Sigmoid colon (tissue), 7 donors: Measurements from ENCODE around the gene TMEM109. TPM values are rescaled to one million over a fixed set of nuclear protein-coding genes. Genes with fewer than 3 reads are reported as not detected.
A peak's percentile ranks its signal among the peaks of the same experiment; 100 is the strongest.

Source experiments
- DNase-seq: peaks from one replicate; pipeline ENCODE4 v3.0.0-alpha.2; 2019
- H3K27ac ChIP-seq, 4 donors: fragments of 200-600 bp; sonication (generic); one replicate each; pipeline ENCODE4 v1.5.1; 2016 to 2019; ENCODE audit warnings: mild to moderate bottlenecking in 1 of 4
- H3K27me3 ChIP-seq, 3 donors: fragments of 200-600 bp; sonication (generic); one replicate each; pipeline ENCODE4 v1.5.1; 2019; ENCODE audit warnings: mild to moderate bottlenecking in 1 of 3
- H3K36me3 ChIP-seq, 4 donors: fragments of 200-600 bp; sonication (generic); one replicate each; pipeline ENCODE4 v1.5.1; 2016 to 2019
- H3K4me1 ChIP-seq, 4 donors: fragments of 200-600 bp; sonication (generic); one replicate each; pipeline ENCODE4 v1.5.1; 2017 to 2019
- H3K4me3 ChIP-seq, 4 donors: fragments of 200-600 bp; sonication (generic); one replicate each; pipeline ENCODE4 v1.5.1; 2017 to 2019; ENCODE audit warnings: mild to moderate bottlenecking in 2 of 4, moderate library complexity in 1 of 4
- H3K9me3 ChIP-seq, 4 donors: fragments of 200-600 bp in 3 of 4; sonication (generic) in 3 of 4; one replicate each; pipeline versions ENCODE4 v1.5.1 to v1.6.1; 2013 to 2019
- CTCF ChIP-seq, 4 experiments: fragments of 450-650 bp in 3 of 4; fragments of 200-600 bp in 1 of 4; IDR thresholded peaks; one replicate each; pipeline ENCODE4 v1.5.1; 2016 to 2019; ENCODE audit warnings: antibody characterized with exemption in 4 of 4, mild to moderate bottlenecking in 3 of 4, moderate library complexity in 2 of 4
- EP300 ChIP-seq, 4 donors: sonication (generic); formaldehyde crosslinking; IDR thresholded peaks; one replicate each; pipeline ENCODE4 v1.6.1; 2017; ENCODE audit warnings: antibody characterized with exemption in 4 of 4
- POLR2A ChIP-seq, 2 donors: fragments of 450-650 bp; IDR thresholded peaks; one replicate each; pipeline ENCODE4 v1.6.1; 2016; ENCODE audit warnings: antibody characterized with exemption in 2 of 2, mild to moderate bottlenecking in 2 of 2, moderate library complexity in 2 of 2
- POLR2AphosphoS5 ChIP-seq, 4 donors: sonication (generic); formaldehyde crosslinking; IDR thresholded peaks; one replicate each; pipeline ENCODE4 v1.6.1; 2017; ENCODE audit warnings: antibody characterized with exemption in 4 of 4
- WGBS, 2 donors: extraction: QIAGEN DNeasy Blood & Tissue Kit; methylation state at CpG; one replicate each; pipeline ENCODE4 v1.1.7; 2013; 5-methylcytosine and 5-hydroxymethylcytosine counted together
- intact Hi-C: fragments of 100-400 bp; cut with DNase I; formaldehyde crosslinking; loops from one replicate; pipeline ENCODE4 v1.15.1; 2023
- polyA plus RNA-seq, 3 donors: library from polyadenylated mRNA; stranded (reverse); fragments of 200-250 nt; gene quantifications; one replicate each; pipeline ENCODE4 v1.2.3, GENCODE V29; 2013
- total RNA-seq, 4 donors: library from RNA; depleted of rRNA; stranded (reverse); fragments of >200 nt; gene quantifications; one replicate each; pipeline ENCODE4 v1.1.0, GENCODE V29; 2016
- donor health status: healthy with polysubstance abuse.
- donor health status: Bipolar disorder and iron deficiency.
- donor health status: healthy.

TMEM109 gene
- total and polyA plus RNA-seq, 7 donors = 16.2 to 115 (median 86.2) TPM

- peak overlapping the region in 1 of 4 donors; percentile 14 for H3K27ac ChIP-seq
Measured at GRCh38 chr11:60936467-60937143, 22.6 kb downstream of the TMEM109 start.

DNA sequence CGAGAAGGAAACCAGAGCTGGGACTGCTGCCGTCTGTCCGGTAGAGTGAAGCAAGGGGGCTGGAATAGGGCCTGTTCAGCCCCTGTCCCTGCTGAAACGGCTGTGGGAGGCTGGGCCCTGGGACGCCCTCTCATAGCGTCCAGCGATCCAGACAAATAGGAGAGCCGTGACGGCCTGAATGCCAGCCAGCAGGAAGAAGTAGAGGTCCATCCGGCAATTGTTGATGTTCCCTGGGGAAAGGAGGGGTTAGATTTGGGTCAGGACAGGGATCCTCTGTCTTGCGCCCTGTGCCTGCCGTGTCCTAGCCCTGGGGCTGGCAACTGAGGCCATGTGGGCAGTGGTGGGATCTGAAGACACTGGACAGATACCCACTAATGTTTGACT is 23.2 kb downstream of the TMEM109 start:
- TF ChIP-seq CTCF (IDR thresholded peaks at IDR 0.05) (no peak), POLR2A (IDR thresholded peaks at IDR 0.05) (no peak), EP300 (IDR thresholded peaks at IDR 0.05) (no peak), POLR2AphosphoS5 (IDR thresholded peaks at IDR 0.05) (no peak)
- WGBS, 2 donors = 83% methylated on average over 12 of the region's 12 CpGs
- Histone ChIP-seq H3K36me3 (peaks cover 11 to 42% (median 14%) of the 10 kb centered on the region in 4 donors), H3K27ac (peak overlapping the region in 1 of 4 donors; percentile 14), H3K9me3 (no peaks in the 10 kb centered on the region), H3K4me1 (peaks cover 0 to 7% (median 4%) of the 10 kb centered on the region in 4 donors), H3K27me3 (no peaks in the 10 kb centered on the region), H3K4me3 (no peak overlapping the region)
- intact Hi-C loops = no loop called here
- DNase-seq = no peak

More at GRCh38 chr11:60936467-60937143, 22.6 kb downstream of the TMEM109 start:
- H3K36me3 ChIP-seq = peaks cover 9 to 36% (median 11%) of the 10 kb centered on the region in 4 donors
- DNase-seq = no peak
- H3K4me1 ChIP-seq = peaks cover 0 to 7% (median 4%) of the 10 kb centered on the region in 4 donors
- H3K27me3 ChIP-seq = no peaks in the 10 kb centered on the region
- no peaks in the 10 kb centered on the region for H3K9me3 ChIP-seq
- intact Hi-C loops = no loop called here
- no peak overlapping the region for H3K4me3 ChIP-seq
- TF ChIP-seq CTCF (IDR thresholded peaks at IDR 0.05) = no peak
- TF ChIP-seq EP300 (IDR thresholded peaks at IDR 0.05) = no peak
- no peak for TF ChIP-seq POLR2AphosphoS5 (IDR thresholded peaks at IDR 0.05)
- no peak for TF ChIP-seq POLR2A (IDR thresholded peaks at IDR 0.05)
- 88 to 94% methylated on average over 18 of the region's 18 CpGs for WGBS, 2 donors

GRCh38 chr11:60937811-60938210 is 23.9 kb downstream of the TMEM109 start:
- H3K4me3 ChIP-seq = no peak overlapping the region
- DNase-seq = no peak
- H3K36me3 ChIP-seq = peaks cover 11 to 48% (median 18%) of the 10 kb centered on the region in 4 donors
- H3K9me3 ChIP-seq = no peaks in the 10 kb centered on the region
- H3K27me3 ChIP-seq = no peaks in the 10 kb centered on the region
- peaks cover 0 to 7% (median 4%) of the 10 kb centered on the region in 4 donors for H3K4me1 ChIP-seq
- TF ChIP-seq EP300 (IDR thresholded peaks at IDR 0.05) (no peak), CTCF (IDR thresholded peaks at IDR 0.05) (no peak), POLR2A (IDR thresholded peaks at IDR 0.05) (no peak), POLR2AphosphoS5 (IDR thresholded peaks at IDR 0.05) (no peak)
- intact Hi-C loops = no loop called here
- WGBS, 2 donors = 93 to 94% methylated on average over 8 of the region's 8 CpGs
- H3K27ac ChIP-seq = no peak overlapping the region

DNA sequence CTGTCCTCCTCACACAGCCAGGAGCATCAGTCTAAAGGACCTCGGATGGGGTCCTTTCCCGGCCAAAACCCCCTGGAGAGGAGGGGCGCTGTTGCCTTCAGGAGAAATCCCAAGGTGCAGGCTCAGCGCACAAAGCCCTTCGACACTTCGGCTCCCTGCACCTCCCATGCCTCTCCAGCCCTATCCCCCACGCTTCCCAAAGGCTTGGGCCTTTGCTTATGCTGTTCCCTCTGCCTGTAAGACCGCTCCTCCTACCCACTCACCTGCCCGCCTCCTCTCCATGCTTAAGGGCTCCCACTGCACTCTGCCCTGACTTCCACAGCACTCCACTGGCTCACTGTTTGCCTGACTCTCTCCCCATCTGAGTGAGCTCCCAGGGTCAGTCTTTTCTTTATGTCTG is 24.5 kb downstream of the TMEM109 start:
- no peak for DNase-seq
- intact Hi-C loops = no loop called here
- peaks cover 11 to 54% (median 21%) of the 10 kb centered on the region in 4 donors for H3K36me3 ChIP-seq
- 90 to 91% methylated on average over 9 of the region's 9 CpGs for WGBS, 2 donors
- no peaks in the 10 kb centered on the region for H3K27me3 ChIP-seq
- no peak overlapping the region for H3K4me3 ChIP-seq
- H3K4me1 ChIP-seq = peaks cover 0 to 7% (median 4%) of the 10 kb centered on the region in 4 donors
- H3K9me3 ChIP-seq = no peaks in the 10 kb centered on the region
- H3K27ac ChIP-seq = no peak overlapping the region
- TF ChIP-seq POLR2AphosphoS5 (IDR thresholded peaks at IDR 0.05) (no peak), POLR2A (IDR thresholded peaks at IDR 0.05) (no peak), EP300 (IDR thresholded peaks at IDR 0.05) (no peak), CTCF (IDR thresholded peaks at IDR 0.05) (no peak)
